H9 (cell line): ENCODE data around the gene IGDCC3. TPM values are rescaled to one million over a fixed set of nuclear protein-coding genes. Genes with fewer than 3 reads are reported as not detected.

Experiments
- DNase-seq: peaks from one replicate; pipeline ENCODE4 v3.0.0-alpha.2; 2017
- H2AFZ ChIP-seq: one replicate; pipeline ENCODE4 v1.6.1; 2013; ENCODE audit warnings: mild to moderate bottlenecking, low read length, control low read depth, moderate library complexity
- H2AK5ac ChIP-seq: 2 replicates; pipeline ENCODE4 v1.6.1; 2013; ENCODE audit warnings: low read length, control low read depth, mixed read lengths; ENCODE audit not compliant: insufficient read length
- H2BK120ac ChIP-seq: one replicate; pipeline ENCODE4 v1.6.1; 2013; ENCODE audit warnings: low read depth, mild to moderate bottlenecking, low read length, control low read depth, inconsistent platforms; ENCODE audit not compliant: poor library complexity, severe bottlenecking
- H2BK12ac ChIP-seq: 2 replicates; pipeline ENCODE4 v1.6.1; 2013; ENCODE audit warnings: low read length, control low read depth, mixed read lengths, low read depth; ENCODE audit not compliant: insufficient read length
- H2BK15ac ChIP-seq: 2 replicates; pipeline ENCODE4 v1.6.1; 2013; ENCODE audit warnings: low read depth, low read length, control low read depth
- H2BK20ac ChIP-seq: one replicate; pipeline ENCODE4 v1.6.1; 2013; ENCODE audit warnings: low read depth, mild to moderate bottlenecking, low read length, control low read depth, inconsistent platforms; ENCODE audit not compliant: poor library complexity, severe bottlenecking
- H2BK5ac ChIP-seq: 2 replicates; pipeline ENCODE4 v1.6.1; 2013; ENCODE audit warnings: low read length, control low read depth, mixed read lengths; ENCODE audit not compliant: insufficient read length
- H3K14ac ChIP-seq: 2 replicates; pipeline ENCODE4 v1.6.1; 2013; ENCODE audit warnings: low read length, control low read depth; ENCODE audit not compliant: insufficient read depth
- H3K18ac ChIP-seq: 2 replicates; pipeline ENCODE4 v1.6.1; 2013; ENCODE audit warnings: low read depth, mild to moderate bottlenecking, mixed read lengths, low read length, control low read depth; ENCODE audit not compliant: insufficient read length
- H3K23ac ChIP-seq: 2 replicates; pipeline ENCODE4 v1.6.1; 2013; ENCODE audit warnings: low read length, control low read depth, mixed read lengths, low read depth; ENCODE audit not compliant: insufficient read length
- H3K23me2 ChIP-seq: 2 replicates; pipeline ENCODE4 v1.6.1; 2013; ENCODE audit warnings: low read depth, mild to moderate bottlenecking, mixed read lengths, low read length, control low read depth; ENCODE audit not compliant: insufficient read length, poor library complexity, severe bottlenecking
- H3K27ac ChIP-seq: 2 replicates; pipeline ENCODE4 v1.5.1; 2013; ENCODE audit warnings: low read length, control low read depth, mixed read lengths, low read depth; ENCODE audit not compliant: insufficient read length
- H3K27me3 ChIP-seq: 2 replicates; pipeline ENCODE4 v1.6.1; 2013; ENCODE audit warnings: low read length, control low read depth, inconsistent platforms; ENCODE audit not compliant: insufficient read depth
- H3K4ac ChIP-seq: 2 replicates; pipeline ENCODE4 v1.6.1; 2013; ENCODE audit warnings: low read depth, mild to moderate bottlenecking, control low read depth, inconsistent platforms, low read length, moderate library complexity
- H3K4me1 ChIP-seq: 2 replicates; pipeline ENCODE4 v1.6.1; 2013; ENCODE audit warnings: low read length, control low read depth, inconsistent platforms; ENCODE audit not compliant: insufficient read depth
- H3K4me2 ChIP-seq: 2 replicates; pipeline ENCODE4 v1.6.1; 2013; ENCODE audit warnings: low read length, control low read depth, mixed read lengths; ENCODE audit not compliant: insufficient read length, insufficient read depth
- H3K56ac ChIP-seq: 2 replicates; pipeline ENCODE4 v1.6.1; 2013; ENCODE audit warnings: low read depth, mild to moderate bottlenecking, mixed read lengths, low read length, control low read depth; ENCODE audit not compliant: insufficient read length
- H3K79me1 ChIP-seq: 2 replicates; pipeline ENCODE4 v1.6.1; 2013; ENCODE audit warnings: low read depth, mild to moderate bottlenecking, moderate library complexity, low read length, control low read depth, inconsistent platforms; ENCODE audit not compliant: insufficient read depth, poor library complexity, severe bottlenecking
- H3K79me2 ChIP-seq: 2 replicates; pipeline ENCODE4 v1.6.1; 2013; ENCODE audit warnings: low read length, control low read depth, inconsistent platforms; ENCODE audit not compliant: insufficient read depth
- H3K9ac ChIP-seq: 2 replicates; pipeline ENCODE4 v1.6.1; 2013; ENCODE audit warnings: low read length, control low read depth, mixed read lengths; ENCODE audit not compliant: insufficient read length; ENCODE audit errors: extremely low read depth
- H3K9me3 ChIP-seq: one replicate; pipeline ENCODE4 v1.6.1; 2013; ENCODE audit warnings: low read depth, low read length, inconsistent platforms; ENCODE audit not compliant: control insufficient read depth
- H3T11ph ChIP-seq: one replicate; pipeline ENCODE4 v1.6.1; 2013; ENCODE audit warnings: mild to moderate bottlenecking, low read length, control low read depth, inconsistent platforms
- H4K20me1 ChIP-seq: one replicate; pipeline ENCODE4 v1.6.1; 2013; ENCODE audit not compliant: control insufficient read depth, insufficient read length, insufficient read depth
- H4K5ac ChIP-seq: 2 replicates; pipeline ENCODE4 v1.6.1; 2013; ENCODE audit warnings: low read depth, mild to moderate bottlenecking, mixed read lengths, low read length, control low read depth; ENCODE audit not compliant: insufficient read length
- H4K8ac ChIP-seq: replicated peaks from 2 replicates; pipeline ENCODE4 v1.6.1; 2013; ENCODE audit warnings: low read length, control low read depth, mixed read lengths, low read depth; ENCODE audit not compliant: insufficient read length
- H4K91ac ChIP-seq: 2 replicates; pipeline ENCODE4 v1.6.1; 2013; ENCODE audit warnings: low read depth, mild to moderate bottlenecking, moderate library complexity, mixed read lengths, low read length, control low read depth; ENCODE audit not compliant: insufficient read length
- H3K27ac Mint-ChIP-seq, 3 experiments: 2 replicates in 2 of 3; 3 replicates in 1 of 3; pipeline ENCODE4 v1.8.0; 2020 to 2021; ENCODE audit warnings: mixed read lengths in 3 of 3, mild to moderate bottlenecking in 1 of 3, moderate library complexity in 1 of 3
- H3K27me3 Mint-ChIP-seq: 2 replicates; pipeline ENCODE4 v1.8.0; 2021; ENCODE audit warnings: low read depth, mild to moderate bottlenecking, moderate library complexity, mixed read lengths
- H3K36me3 Mint-ChIP-seq, 3 experiments: 2 replicates in 2 of 3; 3 replicates in 1 of 3; pipeline ENCODE4 v1.8.0; 2020 to 2021; ENCODE audit warnings: low read depth in 3 of 3, mixed read lengths in 3 of 3; ENCODE audit not compliant: insufficient read depth in 1 of 3
- H3K4me1 Mint-ChIP-seq, 2 experiments: 2 replicates each; pipeline ENCODE4 v1.8.0; 2020; ENCODE audit warnings: mixed read lengths in 2 of 2
- H3K4me3 Mint-ChIP-seq, 2 experiments: 2 replicates in 1 of 2; 3 replicates in 1 of 2; pipeline ENCODE4 v1.8.0; 2020 to 2021; ENCODE audit warnings: mild to moderate bottlenecking in 2 of 2, mixed read lengths in 2 of 2, moderate library complexity in 1 of 2
- H3K9me3 Mint-ChIP-seq, 2 experiments: 2 replicates in 1 of 2; 3 replicates in 1 of 2; pipeline ENCODE4 v1.8.0; 2020; ENCODE audit warnings: mild to moderate bottlenecking in 2 of 2, mixed read lengths in 2 of 2, moderate library complexity in 1 of 2
- WGBS: extraction: QIAGEN DNeasy Blood & Tissue Kit; methylation state at CpG from one replicate; pipeline ENCODE4 v1.1.7; 2013; ENCODE audit warnings: missing lambda C conversion rate, low lambda C conversion rate, mixed read lengths; ENCODE audit not compliant: insufficient read length; ENCODE audit errors: extremely low coverage; 5-methylcytosine and 5-hydroxymethylcytosine counted together
- total RNA-seq: library from RNA; stranded (reverse); gene quantifications from 2 replicates; pipeline ENCODE4 v1.2.1, GENCODE V29; 2021
- TF ChIP-seq, protein P1 (sequence below): fragments of 200-600 bp; sonication (generic); conservative IDR thresholded peaks from 3 replicates; pipeline ENCODE4 v1.8.0; 2021; ENCODE audit warnings: antibody characterized with exemption, mild to moderate bottlenecking

Gene IGDCC3
- total RNA-seq, 1 experiment from 2014 or later: 18.9 TPM

DNA sequence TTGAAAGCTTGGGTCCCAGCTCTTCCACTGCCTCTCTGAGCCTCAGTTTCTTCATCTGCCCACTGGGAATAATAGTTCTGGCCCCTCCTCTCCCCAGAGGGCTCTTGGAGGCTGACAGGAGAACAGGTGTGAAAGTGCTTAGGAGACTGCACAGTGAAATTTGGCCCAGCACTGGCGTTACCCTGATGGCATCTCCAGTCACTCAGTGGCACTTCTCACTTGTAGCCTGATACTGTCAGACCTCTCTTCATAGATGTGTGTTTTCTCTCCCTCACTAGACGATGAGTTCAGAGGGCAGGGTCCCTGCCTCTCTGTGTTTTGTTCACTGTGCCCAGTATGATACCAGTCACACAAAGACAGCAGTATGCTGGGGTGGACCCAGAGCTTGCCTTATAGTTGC lies 22.2 kb upstream of the IGDCC3 start:
- Mint-ChIP-seq H3K4me3 (0 out of 5 replicates have a peak overlapping the region, but pooled peaks of 1 of the 2 experiments have one; percentile 15), H3K4me1 (peaks cover 28 to 44% of the 10 kb centered on the region in 2 experiments), H3K27ac (no peak overlapping the region), H3K36me3 (peaks cover 5 to 10% (median 9%) of the 10 kb centered on the region in 3 experiments; a peak in 6 of 7 replicates), H3K9me3 (no peaks in the 10 kb centered on the region; a peak in 1 of 5 replicates), H3K27me3 (peaks cover 12% of the 10 kb centered on the region)
- no peak overlapping the region for H2BK5ac ChIP-seq
- H3K79me1 ChIP-seq: no peaks in the 10 kb centered on the region
- H2BK20ac ChIP-seq: no peak overlapping the region
- no peak overlapping the region for H2BK12ac ChIP-seq
- H3K56ac ChIP-seq: no peak overlapping the region
- H4K8ac ChIP-seq: no peak overlapping the region
- no peaks in the 10 kb centered on the region for H4K20me1 ChIP-seq
- H3K23ac ChIP-seq: no peak overlapping the region
- H3K4me2 ChIP-seq: no peak overlapping the region
- H3K27ac ChIP-seq: no peak overlapping the region
- peaks cover 3% of the 10 kb centered on the region; the same call in 1 of the 2 replicates for H3K4me1 ChIP-seq
- H3K14ac ChIP-seq: no peak overlapping the region
- no peaks in the 10 kb centered on the region; the same call in 1 of the 2 replicates for H3K79me2 ChIP-seq
- no peak overlapping the region for H3K18ac ChIP-seq
- no peak overlapping the region for H3K4ac ChIP-seq
- TF ChIP-seq, protein P1, sequence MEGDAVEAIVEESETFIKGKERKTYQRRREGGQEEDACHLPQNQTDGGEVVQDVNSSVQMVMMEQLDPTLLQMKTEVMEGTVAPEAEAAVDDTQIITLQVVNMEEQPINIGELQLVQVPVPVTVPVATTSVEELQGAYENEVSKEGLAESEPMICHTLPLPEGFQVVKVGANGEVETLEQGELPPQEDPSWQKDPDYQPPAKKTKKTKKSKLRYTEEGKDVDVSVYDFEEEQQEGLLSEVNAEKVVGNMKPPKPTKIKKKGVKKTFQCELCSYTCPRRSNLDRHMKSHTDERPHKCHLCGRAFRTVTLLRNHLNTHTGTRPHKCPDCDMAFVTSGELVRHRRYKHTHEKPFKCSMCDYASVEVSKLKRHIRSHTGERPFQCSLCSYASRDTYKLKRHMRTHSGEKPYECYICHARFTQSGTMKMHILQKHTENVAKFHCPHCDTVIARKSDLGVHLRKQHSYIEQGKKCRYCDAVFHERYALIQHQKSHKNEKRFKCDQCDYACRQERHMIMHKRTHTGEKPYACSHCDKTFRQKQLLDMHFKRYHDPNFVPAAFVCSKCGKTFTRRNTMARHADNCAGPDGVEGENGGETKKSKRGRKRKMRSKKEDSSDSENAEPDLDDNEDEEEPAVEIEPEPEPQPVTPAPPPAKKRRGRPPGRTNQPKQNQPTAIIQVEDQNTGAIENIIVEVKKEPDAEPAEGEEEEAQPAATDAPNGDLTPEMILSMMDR: no peak
- no peak overlapping the region for H2AFZ ChIP-seq
- H3K27me3 ChIP-seq: peaks cover 18% of the 10 kb centered on the region; the same call in 1 of the 2 replicates
- no peak overlapping the region for H3T11ph ChIP-seq
- H2BK15ac ChIP-seq: no peak overlapping the region
- no peak overlapping the region for H2AK5ac ChIP-seq
- no peak overlapping the region for H2BK120ac ChIP-seq
- WGBS: no CpG with 5 or more reads among the region's 2 CpGs
- H3K9ac ChIP-seq: no peak overlapping the region
- H3K23me2 ChIP-seq: peaks cover 11% of the 10 kb centered on the region
- no peak overlapping the region for H4K5ac ChIP-seq
- H3K9me3 ChIP-seq: no peaks in the 10 kb centered on the region
- no peak overlapping the region for H4K91ac ChIP-seq
- no peak for DNase-seq
